ENCODE measurements around the gene ADGRL1.
"Not testable (repeated sequence)": the region's sequence is repeated elsewhere in the genome, so short reads cannot be mapped to it uniquely, and the experiment has no call there.

ADGRL1 gene

DNA sequence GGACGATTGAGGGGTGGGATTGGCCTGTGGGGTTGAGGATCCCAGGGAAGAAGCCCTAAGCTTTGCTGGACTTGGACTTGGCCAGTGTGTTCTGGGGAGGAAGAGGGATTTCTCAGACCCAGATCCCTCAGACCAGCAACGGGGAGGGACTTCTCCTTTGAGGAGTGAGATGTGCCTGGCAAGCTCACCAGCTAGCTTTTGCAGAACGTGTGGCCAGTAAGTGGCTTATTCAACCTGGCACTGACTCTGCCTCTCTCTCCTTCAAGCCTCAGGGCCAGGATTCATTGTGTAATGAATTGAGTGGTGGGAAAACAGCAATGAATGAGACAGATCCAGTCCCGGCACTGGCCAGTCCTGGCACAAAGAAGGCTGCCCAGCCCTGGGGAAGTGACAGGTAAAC lies 11.9 kb upstream of the ADGRL1 start:
- DNase-seq = not testable (repeated sequence)

DNA sequence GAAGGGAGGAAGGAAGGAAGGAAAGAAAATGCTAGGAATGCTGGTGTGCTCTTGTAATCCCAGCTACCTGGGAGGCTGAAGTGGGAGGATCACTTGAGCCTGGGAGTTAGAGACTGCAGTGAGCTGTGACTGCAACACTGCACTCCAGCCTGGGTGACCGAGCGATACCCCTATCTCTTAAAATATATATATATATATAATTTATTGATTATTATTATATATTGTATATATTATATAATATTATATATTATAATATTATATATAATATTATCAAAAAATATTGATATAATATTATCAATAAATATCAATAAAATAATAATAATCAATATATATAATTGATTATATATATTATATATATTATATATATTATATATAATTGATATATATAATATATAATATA lies 8.6 kb upstream of the ADGRL1 start:
- no peak for DNase-seq

- DNase-seq = not testable (repeated sequence)
Observed at GRCh38 chr19:14210182-14210581, 4.2 kb upstream of the ADGRL1 start.

DNA sequence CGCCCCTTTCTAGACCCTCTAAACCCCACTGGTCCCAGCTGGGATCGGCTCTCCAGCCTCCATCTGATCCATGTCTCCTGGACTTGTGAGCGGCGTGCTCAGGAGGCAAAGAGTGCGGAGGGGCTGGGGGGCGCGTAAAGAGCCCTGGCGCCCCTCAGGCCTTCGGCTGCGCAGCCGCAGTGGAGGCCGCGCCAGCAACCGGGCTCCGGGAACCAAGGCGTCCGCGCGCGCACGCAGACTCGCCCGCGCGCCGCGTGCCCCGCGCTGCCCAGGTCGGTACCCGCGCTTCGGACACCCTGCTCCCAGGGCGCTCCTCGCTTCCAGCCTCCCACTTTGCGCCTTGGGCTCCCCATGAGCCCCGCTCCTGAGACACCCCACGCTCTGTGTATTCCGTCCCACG lies 3.4 kb upstream of the ADGRL1 start:
- not testable (repeated sequence) for DNase-seq

- DNase-seq = not testable (repeated sequence)
Observed at GRCh38 chr19:14208496-14208895, 2.5 kb upstream of the ADGRL1 start.

GRCh38 chr19:14207796-14208195 lies 1.8 kb upstream of the ADGRL1 start:
- not testable (repeated sequence) for DNase-seq

DNA sequence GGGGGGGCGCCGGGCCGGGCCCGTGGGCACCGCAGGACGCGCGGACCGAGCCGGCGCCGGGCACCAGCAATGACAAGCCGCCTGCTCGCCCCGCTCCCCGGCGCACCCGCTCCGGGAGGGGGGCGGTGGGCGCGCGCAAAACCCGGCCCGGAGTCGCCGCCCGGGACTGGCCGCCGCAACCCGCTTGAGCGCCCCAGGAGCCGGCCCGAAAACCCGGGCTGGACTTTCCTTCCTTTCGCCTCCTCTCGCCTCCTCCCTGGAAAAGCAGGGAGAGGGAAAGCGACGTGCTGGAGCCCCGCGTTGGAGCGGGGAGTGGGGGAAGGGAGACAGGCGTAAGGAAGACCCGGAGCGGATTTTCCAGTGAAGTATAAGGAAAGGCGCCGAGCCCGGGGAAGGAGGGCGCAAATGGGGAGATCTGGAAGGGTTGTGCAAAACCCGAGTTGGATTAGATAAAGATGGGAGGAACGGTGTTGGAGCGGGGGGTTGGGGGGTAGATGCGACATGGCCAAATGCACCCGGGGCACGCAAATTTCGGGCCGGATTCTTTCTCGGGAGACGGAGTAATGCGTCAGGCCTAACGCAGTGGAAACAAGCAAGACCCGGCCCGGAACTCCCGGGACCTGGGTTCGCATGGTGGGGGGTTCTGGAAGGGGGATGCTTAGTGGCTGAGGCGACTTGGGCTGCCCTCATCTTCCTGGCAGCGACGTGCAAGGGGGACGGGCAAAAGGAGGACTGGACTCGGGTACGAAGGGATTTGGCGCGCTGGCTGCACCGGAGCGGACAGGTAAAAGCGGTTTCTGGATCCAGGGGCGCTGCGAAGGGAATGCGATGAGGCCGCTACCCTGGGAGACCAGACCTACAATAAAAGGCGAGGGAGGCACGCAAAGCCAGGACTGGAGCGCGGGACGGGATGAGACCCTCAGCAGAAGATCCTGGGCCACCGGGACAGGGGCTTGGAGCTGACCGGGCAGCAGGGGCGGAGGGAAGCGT lies 1.1 kb upstream of the ADGRL1 start:
- DNase-seq = peak; percentile 84

DNA sequence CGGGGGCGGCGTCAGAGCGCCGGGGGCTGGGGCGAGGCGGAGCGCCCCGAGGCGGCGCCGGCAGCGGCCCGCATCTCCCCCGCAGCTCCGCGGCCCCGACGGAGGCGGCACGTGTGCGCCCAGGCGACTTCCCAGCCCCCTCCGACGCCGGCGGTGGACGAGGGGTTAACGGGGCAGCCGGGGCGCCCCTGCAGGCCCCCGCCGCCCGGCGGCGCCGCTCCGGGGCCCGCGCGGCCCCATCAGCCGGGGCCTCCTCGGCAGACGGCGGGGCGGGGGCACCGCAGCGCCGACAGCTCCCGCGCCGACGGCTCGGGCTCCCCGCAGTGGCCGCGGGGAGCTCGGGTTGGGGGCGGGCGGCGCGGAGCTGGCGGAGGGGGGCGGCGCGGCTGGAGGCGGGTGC lies 339 bp upstream of the ADGRL1 start:
- peak; percentile 31 for DNase-seq

- not testable (repeated sequence) for DNase-seq
Observed at GRCh38 chr19:14204676-14205451, 1.1 kb downstream of the ADGRL1 start.

DNA sequence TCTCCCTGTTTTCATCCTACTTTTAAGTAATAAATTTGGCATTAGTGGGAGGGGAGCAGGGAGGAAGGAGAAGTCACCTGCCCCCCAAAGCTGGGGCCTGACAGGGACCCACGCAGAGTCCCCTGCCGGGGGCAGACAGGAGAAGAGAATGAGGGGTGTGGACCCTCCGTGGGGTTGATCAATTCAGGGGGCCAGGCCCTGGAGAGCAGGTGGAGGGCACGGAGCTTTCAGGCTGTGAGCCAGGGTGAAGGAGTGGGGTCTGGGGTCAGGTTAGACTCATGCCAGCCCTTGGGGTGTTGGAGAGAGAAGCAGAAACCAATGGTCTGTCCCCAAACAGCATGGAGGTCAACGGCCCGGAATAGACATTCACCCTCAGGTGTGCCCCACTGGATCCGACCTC lies 1.8 kb downstream of the ADGRL1 start:
- DNase-seq = not testable (repeated sequence)

GRCh38 chr19:14203788-14204187 lies 2.2 kb downstream of the ADGRL1 start:
- not testable (repeated sequence) for DNase-seq

DNA sequence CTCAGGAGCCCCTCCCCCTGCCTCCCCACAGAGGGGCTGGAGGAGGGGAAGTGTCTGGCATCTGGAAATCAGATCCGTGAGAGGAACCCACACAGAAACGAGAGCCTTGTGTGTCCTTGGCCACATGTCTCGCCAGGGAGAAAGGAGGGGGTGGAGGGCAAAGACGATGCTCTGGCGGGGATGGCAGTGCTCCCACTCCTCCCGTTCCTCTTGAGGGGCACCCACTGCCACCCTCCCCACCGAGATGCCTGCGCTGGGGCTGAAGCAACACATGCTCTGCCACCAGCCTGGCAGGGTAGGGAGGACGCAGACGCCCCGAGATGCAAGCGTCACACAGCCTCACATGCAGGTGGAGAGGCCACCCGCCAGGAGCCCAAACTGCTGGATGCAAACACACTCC lies 2.8 kb downstream of the ADGRL1 start:
- no peak for DNase-seq

- not testable (repeated sequence) for DNase-seq
Observed at GRCh38 chr19:14201481-14201880, 4.5 kb downstream of the ADGRL1 start.

DNA sequence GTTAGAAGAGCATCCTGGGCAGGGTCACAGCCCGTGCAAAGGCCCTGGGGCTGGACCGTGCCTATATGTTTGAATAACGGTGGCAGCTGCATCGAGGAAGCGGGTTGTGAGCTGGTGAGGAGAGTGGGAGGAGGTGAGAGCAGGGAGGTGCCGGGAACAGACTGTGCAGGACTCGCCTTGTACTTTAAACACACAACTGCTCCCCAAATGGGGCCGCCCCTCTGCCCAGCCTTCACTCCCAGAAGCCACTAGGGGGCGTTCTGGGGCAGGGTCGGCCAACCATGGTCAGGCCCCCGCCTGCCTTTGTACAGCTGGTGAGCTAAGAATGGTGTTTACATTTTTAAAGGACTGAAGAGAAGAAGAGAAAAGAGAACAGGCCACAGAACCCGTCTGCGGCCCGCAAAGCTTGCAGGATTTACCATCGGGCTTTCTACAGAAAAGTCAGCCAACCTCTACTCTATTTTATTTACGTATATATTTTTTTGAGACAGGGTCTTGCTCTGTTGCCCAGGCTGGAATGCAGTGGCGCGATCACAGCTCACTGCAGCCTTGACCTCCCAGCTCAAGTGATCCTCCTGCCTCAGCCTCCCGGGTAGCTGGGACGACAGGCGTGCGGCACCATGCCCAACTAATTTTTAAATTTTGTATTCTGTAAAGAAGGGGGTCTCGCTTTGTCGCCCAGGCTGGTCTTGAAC lies 5.7 kb downstream of the ADGRL1 start:
- DNase-seq = peak; percentile 66

GRCh38 chr19:14198384-14199376 lies 7.3 kb downstream of the ADGRL1 start:
- DNase-seq = no peak

- DNase-seq = no peak
Observed at GRCh38 chr19:14197882-14198281, 8.1 kb downstream of the ADGRL1 start.

DNA sequence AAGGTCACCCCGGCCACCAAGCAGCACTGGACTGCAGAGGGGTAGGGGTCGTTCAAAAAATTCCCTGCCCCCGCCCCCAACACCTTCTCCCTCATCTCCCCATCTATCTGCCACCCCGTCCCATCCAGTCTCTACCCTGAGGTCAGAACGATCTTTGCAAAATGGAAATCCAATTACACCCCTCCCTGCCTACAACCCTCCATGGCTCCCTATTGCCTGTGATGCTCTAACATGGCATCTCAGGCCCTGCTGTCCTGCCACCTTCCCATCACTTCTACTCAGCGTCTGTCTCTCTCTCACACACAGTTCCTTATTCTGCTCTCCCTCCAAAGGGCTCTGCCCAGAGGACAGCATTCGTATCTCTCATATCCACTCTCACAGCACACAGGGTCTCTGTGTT lies 8.7 kb downstream of the ADGRL1 start:
- DNase-seq = not testable (repeated sequence)

DNA sequence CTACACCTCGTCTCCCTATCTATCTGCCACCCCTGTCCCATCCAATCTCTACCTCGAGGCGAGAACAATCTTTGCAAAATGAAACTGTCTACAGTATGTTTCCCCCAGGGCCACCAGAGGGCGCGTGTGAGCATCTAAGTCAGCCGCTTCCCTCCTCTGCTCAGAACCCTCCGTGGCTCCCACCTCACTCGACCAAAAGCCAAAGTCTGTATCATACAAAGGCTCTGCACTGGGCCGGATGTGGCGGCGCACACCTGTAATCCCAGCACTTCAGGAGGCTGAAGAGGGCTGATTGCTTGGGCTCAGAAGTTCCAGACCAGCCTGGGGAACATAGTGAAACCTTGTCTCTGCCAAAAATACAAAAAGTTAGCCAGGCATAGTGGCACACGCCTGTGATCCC lies 9.9 kb downstream of the ADGRL1 start:
- DNase-seq = peak; percentile 81

- not testable (repeated sequence) for DNase-seq
Observed at GRCh38 chr19:14195216-14195615, 10.8 kb downstream of the ADGRL1 start.

DNA sequence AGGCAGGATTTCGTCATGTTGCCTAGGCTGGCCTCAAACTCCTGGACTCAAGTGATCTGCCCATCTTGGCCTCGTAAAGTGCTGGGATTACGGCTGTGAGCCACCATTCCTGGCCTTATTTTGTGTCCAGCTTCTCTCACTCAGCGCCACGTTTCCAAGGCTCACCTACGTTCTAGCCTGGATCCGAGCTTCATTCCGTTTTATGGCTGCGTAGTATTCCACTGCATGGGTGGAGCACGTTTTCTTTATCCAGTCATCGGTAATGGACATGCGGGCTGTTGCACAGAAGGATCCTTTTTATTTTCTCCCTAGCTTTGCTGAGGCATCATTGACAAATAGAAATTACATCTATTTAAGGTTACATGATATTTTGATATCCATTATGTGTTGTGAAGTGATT lies 16.6 kb downstream of the ADGRL1 start:
- no peak for DNase-seq

DNA sequence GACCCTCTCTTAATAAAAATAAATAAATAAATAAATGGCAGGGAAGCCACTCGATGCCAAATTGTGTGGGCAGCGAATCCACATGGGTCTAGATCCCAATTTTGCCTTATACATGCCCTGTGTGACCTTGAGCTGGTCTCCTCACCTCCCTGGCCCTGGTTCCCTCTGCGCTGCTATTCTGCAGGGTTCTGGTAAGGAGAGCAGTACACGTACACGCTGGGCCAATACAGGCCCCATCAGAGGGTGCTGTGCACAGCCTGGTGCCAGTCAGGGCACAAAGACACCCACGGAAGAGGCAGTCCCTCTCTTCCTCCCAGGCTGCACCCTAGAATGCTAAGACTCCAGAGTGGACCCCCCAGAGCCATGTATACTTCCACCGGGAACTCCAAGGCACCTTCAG lies 17.9 kb downstream of the ADGRL1 start:
- DNase-seq = not testable (repeated sequence)

DNA sequence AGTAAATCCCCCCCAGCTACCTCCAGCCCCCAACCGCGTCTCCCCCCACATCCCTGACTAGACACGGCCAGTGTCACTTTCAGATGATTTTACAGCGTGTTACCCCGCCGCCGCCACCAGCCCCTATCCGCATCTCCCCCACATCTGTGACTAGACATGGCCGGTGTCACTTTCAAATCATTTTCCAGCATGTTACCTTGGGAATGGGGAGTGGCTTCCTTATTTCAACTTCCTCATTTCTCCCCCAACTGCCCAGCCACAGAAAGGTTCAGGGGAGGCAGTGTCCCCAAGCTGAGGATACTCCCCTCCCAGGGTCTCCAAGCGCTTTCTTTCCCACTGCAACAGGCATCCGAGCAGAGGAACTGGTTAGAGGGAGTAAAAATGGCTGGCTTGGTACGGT lies 18.4 kb downstream of the ADGRL1 start:
- DNase-seq = no peak

Data from CD4-positive, alpha-beta T cell treated with Interleukin-12 subunit alpha and Interleukin-12 subunit beta, for 1 hour (primary cell).